K562 (cell line): ENCODE data around the gene SPON2. TPM values are rescaled to one million over a fixed set of nuclear protein-coding genes. Genes with fewer than 3 reads are reported as not detected.
A peak's percentile ranks its signal among the peaks of the same experiment; 100 is the strongest.

Experiments used
- ATF6 ChIP-seq: sonication (generic); formaldehyde crosslinking; IDR thresholded peaks from 2 replicates; pipeline ENCODE4 v1.4.0; 2020; ENCODE audit warnings: mild to moderate bottlenecking, missing genetic modification reagents
- CCAR2 ChIP-seq: fragments of 200-400 bp; formaldehyde crosslinking; IDR thresholded peaks from 2 replicates; pipeline ENCODE4 v1.6.1; 2017; ENCODE audit warnings: mild to moderate bottlenecking, low read depth, low read length
- FIP1L1 ChIP-seq: fragments of 200-400 bp; formaldehyde crosslinking; IDR thresholded peaks from 2 replicates; pipeline ENCODE4 v1.6.1; 2018; ENCODE audit warnings: mild to moderate bottlenecking, low read depth, low read length; ENCODE audit not compliant: poor library complexity, severe bottlenecking
- IRF9 ChIP-seq: fragments of 450-650 bp; IDR thresholded peaks from 2 replicates; pipeline ENCODE4 v1.6.1; 2016; ENCODE audit warnings: missing biosample characterization, missing genetic modification characterization
- RB1 ChIP-seq: fragments of 450-650 bp; IDR thresholded peaks from 2 replicates; pipeline ENCODE4 v1.6.1; 2017; ENCODE audit warnings: low read depth, mild to moderate bottlenecking
- REST ChIP-seq, 2 experiments: fragments of 450-650 bp; formaldehyde crosslinking in 1 of 2; IDR thresholded peaks; 2 replicates each; pipeline versions ENCODE4 v1.4.0 to v1.6.1; 2014 to 2020; ENCODE audit warnings: mild to moderate bottlenecking in 2 of 2, borderline replicate concordance in 1 of 2, low read depth in 1 of 2
- TGIF2 ChIP-seq: sonication (generic); formaldehyde crosslinking; IDR thresholded peaks from 2 replicates; pipeline ENCODE4 v1.8.1; 2022; ENCODE audit warnings: mild to moderate bottlenecking, missing genetic modification reagents, moderate library complexity
- THAP7 ChIP-seq: fragments of 250-450 bp; sonication (Bioruptor Pico); IDR thresholded peaks from 2 replicates; pipeline ENCODE4 v1.5.0; 2021
- YY1 ChIP-seq, 3 experiments: IDR thresholded peaks; 2 replicates each; pipeline ENCODE4 v1.6.1; 2011; ENCODE audit warnings: low read length in 2 of 3, mild to moderate bottlenecking in 2 of 3, moderate library complexity in 2 of 3, borderline replicate concordance in 1 of 3, control low read depth in 1 of 3, low read depth in 1 of 3; ENCODE audit not compliant: insufficient read depth in 3 of 3, insufficient replicate concordance in 2 of 3, control insufficient read depth in 1 of 3, insufficient read length in 1 of 3; ENCODE audit errors: extremely low read depth in 1 of 3
- ZNF174 ChIP-seq: fragments of 250-450 bp; sonication (Bioruptor Pico); IDR thresholded peaks from 2 replicates; pipeline ENCODE4 v1.4.0; 2020; ENCODE audit warnings: mild to moderate bottlenecking
- ZNF561 ChIP-seq: fragments of 450-650 bp; formaldehyde crosslinking; conservative IDR thresholded peaks from 2 replicates; pipeline ENCODE4 v1.4.0; 2020; ENCODE audit warnings: mild to moderate bottlenecking, moderate library complexity
- polyA plus RNA-seq, 8 experiments: library from polyadenylated mRNA; depleted of rRNA in 4 of 8; stranded (reverse) in 5 of 8; unstranded in 3 of 8; fragments of >200 nt; fragmentation: Nextera tagmentation in 2 of 8; fragmentation: Illumina TruSeq in 1 of 8; extraction: Ambion mirVana in 2 of 8; extraction: Trizol in 1 of 8; gene quantifications; 2 replicates each; pipeline versions ENCODE4 v1.2.1 to v1.2.3, GENCODE V29; 2011 to 2014; ENCODE audit warnings: inconsistent platforms in 1 of 8, missing spikeins in 1 of 8
- total RNA-seq, 7 experiments: library from RNA; depleted of rRNA in 6 of 7; stranded (reverse); fragments of >200 nt in 6 of 7; fragmentation: Illumina TruSeq in 2 of 7; extraction: Trizol in 2 of 7; gene quantifications; 2 replicates each; pipeline versions ENCODE4 v1.2.1 to v1.2.3, GENCODE V29; 2011 to 2021; ENCODE audit warnings: low replicate concordance in 1 of 7

Gene SPON2
- total and polyA plus RNA-seq, 9 of the 15 experiments (the other 6 are each of a cell fraction or from before 2014, with no cell fraction given): 0.21 to 2.2 (median 0.83) TPM

GRCh38 chr4:1130316-1131186 is 41.8 kb downstream of the SPON2 start (continued):
- no peak for TF ChIP-seq ATF6
- TF ChIP-seq ZNF174: no peak
- no peak for TF ChIP-seq YY1 (IDR thresholded peaks at IDR 0.05; ENCODE audit: borderline replicate concordance in 1 of 3, control insufficient read depth in 1 of 3, extremely low read depth in 1 of 3, insufficient read depth in 3 of 3, insufficient read length in 1 of 3, insufficient replicate concordance in 2 of 3, low read depth in 1 of 3, low read length in 2 of 3)
- no peak for TF ChIP-seq FIP1L1
- TF ChIP-seq TGIF2 (CRISPR knock-in tag): no peak
- peak; percentile 88 for TF ChIP-seq REST (IDR thresholded peaks at IDR 0.05; ENCODE audit: borderline replicate concordance)
- no peak for TF ChIP-seq REST (CRISPR knock-in tag; IDR thresholded peaks at IDR 0.05; ENCODE audit: low read depth)
- TF ChIP-seq IRF9 (tag): no peak
- TF ChIP-seq CCAR2: no peak
- TF ChIP-seq RB1: peak; percentile 74; the same call in 1 of the 2 replicates
- TF ChIP-seq ZNF561 (CRISPR knock-in tag): no peak
- no peak for TF ChIP-seq THAP7 (CRISPR knock-in tag)
